Measurements from ENCODE around the gene STIP1.

DNA sequence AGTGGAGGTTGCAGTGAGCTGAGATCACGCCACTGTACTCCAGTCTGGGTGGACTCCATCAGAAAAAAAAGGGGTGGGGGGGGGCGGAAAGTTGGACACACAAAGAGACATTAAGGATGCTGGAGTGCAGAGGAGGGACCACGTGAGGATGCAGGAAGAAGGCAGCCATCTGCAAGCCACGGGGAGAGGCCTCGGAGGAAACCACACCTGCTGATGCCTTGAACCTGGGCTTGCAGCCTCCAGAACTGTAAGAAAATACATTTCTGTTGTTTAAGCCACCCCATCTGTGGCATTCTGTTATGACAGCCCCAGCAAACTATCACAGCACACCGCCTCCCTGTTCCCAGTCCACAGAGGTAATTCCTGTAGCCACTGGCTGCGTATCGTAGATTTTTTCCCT is 9.2 kb upstream of the STIP1 start:
- TF ChIP-seq, protein P1, sequence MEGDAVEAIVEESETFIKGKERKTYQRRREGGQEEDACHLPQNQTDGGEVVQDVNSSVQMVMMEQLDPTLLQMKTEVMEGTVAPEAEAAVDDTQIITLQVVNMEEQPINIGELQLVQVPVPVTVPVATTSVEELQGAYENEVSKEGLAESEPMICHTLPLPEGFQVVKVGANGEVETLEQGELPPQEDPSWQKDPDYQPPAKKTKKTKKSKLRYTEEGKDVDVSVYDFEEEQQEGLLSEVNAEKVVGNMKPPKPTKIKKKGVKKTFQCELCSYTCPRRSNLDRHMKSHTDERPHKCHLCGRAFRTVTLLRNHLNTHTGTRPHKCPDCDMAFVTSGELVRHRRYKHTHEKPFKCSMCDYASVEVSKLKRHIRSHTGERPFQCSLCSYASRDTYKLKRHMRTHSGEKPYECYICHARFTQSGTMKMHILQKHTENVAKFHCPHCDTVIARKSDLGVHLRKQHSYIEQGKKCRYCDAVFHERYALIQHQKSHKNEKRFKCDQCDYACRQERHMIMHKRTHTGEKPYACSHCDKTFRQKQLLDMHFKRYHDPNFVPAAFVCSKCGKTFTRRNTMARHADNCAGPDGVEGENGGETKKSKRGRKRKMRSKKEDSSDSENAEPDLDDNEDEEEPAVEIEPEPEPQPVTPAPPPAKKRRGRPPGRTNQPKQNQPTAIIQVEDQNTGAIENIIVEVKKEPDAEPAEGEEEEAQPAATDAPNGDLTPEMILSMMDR (conservative IDR thresholded peaks at IDR 0.05; ENCODE audit: low read depth, low read length), result no peak
- TF ChIP-seq EZH2 (IDR thresholded peaks at IDR 0.05; ENCODE audit: low read length, unreplicated experiment), result no peak
- no peak for TF ChIP-seq EZH2phosphoT487 (IDR thresholded peaks at IDR 0.05; ENCODE audit: borderline replicate concordance, low read length)
